SK-MEL-5 (cell line): ENCODE data around the gene FIS1. TPM values are rescaled to one million over a fixed set of nuclear protein-coding genes. Genes with fewer than 3 reads are reported as not detected.
A peak's percentile ranks its signal among the peaks of the same experiment; 100 is the strongest.

Source experiments
- DNase-seq: peaks from one replicate; pipeline ENCODE4 v3.0.0-alpha.2; 2016; ENCODE audit warnings: low read depth, low spot score
- in situ Hi-C: cut with HindIII; loops from 2 replicates; pipeline ENCODE4 v1.10.0; 2016; ENCODE audit warnings: low sequenced_read_pairs, high pct_unique_total_duplicates, low pct_unique_long_range_greater_than_20kb
- total RNA-seq: library from RNA; depleted of rRNA; stranded (reverse); fragments of >200 nt; shearing (Covaris generic); gene quantifications from 2 replicates; pipeline ENCODE4 v1.2.3, GENCODE V29; 2014

FIS1 gene
- total RNA-seq, 1 experiment from 2014 or later, result 252 TPM

DNA sequence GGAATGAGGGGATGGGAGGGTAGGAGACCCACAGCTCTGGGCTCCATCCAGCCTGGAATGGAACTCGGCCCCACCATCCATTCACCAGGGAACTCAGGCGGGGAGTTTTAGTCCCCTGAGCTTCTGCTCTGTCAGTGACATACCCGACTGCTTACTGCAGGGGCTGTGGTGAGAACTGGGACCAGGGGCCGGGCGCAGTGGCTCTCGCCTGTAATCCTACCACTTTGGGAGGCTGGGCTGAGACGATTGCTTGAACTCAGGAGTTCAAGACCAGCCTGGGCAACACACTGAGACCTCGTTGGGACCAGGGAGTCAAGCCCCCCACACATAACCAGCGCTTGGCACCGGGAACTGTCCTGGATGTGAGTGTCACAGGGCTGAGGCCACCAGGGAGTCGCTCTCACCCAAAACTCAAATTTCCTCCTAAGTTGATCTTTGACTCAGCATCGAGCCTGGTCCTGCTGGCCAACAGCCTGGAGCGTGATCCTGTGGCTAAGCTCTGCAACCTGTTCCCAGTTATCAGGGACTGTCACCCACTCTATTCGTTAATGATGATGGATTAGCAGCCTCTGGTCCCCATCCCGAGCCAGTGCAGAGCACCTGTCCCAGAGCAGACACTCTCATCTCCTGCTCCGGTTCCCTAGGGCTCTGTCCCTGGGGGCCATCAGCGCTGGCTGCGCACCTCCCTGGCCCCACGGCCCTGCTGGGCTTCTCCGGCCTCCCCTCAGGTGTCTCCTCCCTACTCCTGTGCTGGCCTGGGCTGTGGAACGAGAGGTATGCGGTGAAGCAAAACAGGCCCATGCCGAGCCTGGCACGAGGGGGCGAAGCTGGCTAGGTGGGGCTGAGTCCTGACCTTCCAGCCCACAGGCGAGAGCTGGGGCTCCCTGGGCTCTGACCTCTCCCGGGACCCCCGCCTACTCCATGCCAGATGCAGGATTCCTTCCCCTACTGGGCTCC is 6.4 kb downstream of the FIS1 start:
- in situ Hi-C loops, result no loop called here
- DNase-seq, result no peak

DNA sequence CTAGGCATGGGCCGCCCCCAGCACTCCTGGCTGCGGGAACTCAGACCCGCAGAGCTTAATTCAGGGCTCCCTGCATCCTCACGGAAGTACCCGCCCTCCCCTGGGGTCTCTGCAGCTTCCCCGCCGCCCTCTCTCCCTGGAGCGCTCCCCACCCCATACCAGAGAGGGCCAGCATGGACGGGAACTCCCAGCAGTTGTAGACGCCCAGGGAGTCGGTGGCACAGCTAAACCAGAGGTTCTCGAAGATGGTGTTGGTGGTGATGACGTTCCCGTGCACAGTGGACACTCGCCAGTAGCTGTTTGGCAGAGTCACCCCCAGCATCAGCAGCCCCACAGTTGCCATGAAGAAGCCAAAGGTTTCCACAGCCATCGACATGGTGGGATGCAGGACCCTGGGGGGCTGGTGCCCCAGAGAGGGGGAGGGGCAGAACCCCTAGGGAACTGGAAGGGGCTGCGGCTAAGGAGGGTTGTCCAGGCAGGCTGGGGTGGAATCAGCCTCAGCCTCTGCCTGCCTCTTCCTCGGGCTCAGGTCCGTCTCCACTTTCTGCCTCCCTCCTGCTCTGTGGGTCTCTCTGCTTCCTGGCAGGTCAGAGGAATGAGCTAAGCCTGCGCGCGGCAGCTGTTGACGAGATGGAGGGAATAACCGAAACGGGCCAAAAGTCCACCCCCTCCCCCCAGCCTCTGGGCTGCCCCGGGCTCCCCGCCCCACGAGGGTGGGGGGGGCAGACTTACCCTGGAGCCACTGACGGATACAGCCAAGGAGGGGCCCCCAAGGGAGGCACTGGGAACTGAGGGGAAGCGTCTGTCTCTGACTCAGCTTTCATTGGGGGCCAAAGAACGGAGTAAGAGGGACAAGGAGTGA is 7.4 kb downstream of the FIS1 start, which contains the start of gene CLDN15:
TSS of gene CLDN15 (minus strand) at position 597 of the 862 bp plus-strand sequence. CDS start at position 376, 221 bp downstream.
- no peak for DNase-seq
- in situ Hi-C loops, result no loop called here

DNA sequence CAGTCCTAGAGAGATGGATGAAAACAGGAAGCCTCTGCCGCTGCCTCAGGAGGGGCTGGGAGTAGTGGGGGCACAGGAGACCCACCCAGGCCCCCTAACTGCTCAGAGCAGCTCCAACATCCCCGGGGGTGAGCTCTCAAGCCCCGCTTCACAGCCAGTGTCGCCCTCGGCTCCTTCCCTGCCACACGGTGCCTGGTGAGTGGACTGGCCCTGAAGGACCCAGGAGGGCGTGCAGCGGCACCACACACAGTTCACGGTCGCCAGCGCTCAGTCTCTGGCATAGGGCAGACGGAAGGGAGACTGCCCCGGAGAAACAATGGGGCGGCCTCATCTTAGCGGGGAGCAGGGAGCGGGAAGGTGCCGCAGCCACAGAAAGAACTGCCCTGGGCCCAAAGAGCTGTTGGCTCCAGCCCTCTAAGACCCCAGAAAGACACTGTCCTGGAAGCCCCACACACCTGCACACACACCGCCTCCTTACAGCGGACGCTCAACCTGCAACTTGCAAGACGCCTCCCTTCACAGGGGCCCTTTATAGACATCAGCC is 8.5 kb downstream of the FIS1 start:
- no peak for DNase-seq
- in situ Hi-C loops, result no loop called here

DNA sequence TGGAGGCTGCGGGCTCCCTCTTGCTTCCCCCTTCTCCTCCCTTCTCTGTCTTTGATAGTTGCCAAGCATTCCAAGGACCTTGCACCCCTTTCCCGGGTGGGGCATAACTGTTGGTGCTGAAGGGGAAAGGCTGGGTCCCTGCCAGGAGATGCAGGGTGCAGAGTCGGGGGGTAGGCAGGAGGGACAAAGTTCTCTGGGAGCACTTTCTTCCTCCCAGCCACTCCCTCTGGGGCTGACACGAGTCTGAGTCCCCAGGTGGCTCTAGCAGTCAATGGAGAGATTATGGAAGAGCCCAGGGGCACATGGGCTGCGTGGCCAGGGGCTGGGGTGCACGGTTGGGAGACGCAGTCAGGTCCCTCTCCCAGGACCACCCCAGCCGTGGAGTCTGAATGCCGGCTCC is 9.4 kb downstream of the FIS1 start:
- no peak for DNase-seq
- in situ Hi-C loops, result no loop called here

DNA sequence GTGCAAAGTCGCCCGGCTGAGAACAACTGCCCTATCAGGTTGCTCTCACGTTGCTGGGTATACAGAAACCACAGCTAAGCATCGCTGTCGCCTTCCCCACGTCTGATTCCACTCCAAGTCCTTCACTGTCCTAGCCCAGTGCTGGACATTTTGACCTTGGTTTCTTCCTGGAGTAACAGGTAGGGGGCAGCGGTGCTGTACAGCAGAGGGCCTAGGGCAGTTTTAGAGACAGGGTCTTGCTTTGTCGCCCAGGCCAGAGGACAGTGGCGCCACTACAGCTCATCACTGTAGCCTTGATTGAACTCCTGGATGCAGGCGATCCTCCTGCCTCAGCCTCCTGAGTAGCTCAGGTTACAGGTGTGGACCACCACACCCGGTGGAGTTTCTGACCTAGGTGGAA is 9.8 kb downstream of the FIS1 start:
- in situ Hi-C loops, result no loop called here
- DNase-seq, result peak; percentile 47

DNA sequence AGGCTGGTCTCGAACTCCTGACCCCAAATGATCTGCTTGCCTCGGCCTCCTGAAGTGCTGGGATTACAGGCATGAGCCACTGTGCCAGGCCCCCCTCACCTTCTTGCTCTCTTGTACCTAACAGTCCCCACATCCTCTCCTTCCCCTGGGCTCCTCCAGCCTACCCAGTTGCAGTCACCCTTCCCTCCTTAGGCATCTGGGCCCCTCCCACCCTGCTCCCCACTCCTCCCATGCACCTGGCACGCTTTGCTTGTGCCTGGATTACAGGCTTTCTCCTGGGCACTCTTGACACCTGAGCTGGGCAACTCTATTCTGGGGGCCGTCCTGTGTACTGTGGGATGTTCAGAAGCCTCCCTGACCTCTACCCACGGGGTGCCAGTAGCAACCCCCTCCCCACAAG is 10.2 kb downstream of the FIS1 start:
- in situ Hi-C loops, result no loop called here
- no peak for DNase-seq

DNA sequence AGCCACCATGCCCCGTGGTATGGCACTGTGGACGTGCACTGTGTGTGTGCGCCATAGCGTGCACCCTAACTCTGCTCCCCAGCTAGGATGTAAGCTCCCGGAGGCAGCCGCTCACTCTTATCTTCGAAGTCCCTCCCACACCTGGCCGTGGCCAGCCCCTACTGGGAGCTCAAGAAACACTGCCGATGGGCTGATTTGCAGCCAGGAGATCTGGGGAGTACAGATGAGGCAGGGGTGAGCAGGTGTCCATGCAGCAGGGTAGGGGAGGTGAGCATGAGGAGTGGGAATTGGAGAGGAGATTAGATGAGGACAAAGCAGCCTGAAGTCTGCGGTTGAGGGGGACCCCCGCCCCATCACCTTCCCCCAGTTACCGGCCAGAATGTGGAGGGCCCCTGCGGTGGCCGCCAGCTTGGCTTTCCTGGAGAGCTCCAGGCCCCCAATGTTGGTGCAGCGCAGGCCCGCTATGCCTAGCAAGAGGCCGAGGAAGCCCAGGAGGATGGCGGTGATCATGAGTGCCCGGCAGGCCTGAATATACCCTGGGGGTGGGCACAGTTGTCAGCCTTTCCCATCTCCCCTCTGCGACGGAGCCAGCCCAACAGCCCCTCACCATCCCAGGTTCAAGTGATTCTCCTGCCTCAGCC is 10.9 kb downstream of the FIS1 start:
- in situ Hi-C loops, result no loop called here
- DNase-seq, result no peak

DNA sequence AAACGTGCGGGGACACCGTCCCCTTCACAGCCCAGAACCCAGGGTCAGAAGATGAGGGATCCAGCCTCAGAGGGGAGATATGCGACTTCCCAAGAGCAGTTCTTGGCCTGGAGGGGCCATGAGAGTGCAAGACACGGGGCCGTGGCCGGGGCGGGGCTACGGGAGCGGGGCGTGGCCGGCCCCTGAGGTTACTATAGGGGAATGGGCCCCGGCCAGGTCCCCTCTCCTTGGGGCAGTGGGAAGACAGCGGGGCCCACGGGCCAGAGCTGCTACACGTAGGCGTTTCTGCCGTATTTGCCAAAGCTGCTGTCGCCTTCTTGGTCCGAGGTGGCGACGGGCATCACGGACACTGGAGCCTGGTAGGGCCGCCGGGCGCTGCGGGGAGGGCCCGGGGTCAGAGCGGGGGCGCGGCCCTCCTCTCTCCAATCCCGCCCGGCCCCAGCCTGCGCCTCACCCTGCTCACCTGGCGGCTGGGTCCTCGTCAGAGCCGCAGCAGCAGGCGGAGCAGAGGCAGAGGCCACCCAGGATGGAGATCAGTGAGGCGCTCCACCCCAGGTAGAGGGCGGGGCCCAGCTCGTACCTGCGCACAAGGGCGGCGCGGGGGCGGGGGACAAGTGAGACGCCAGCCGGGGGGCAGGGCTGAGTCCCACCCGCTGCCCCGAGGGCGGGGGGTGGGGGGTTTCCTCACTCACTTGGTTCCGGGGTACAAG is 12.6 kb downstream of the FIS1 start:
- no peak for DNase-seq
- in situ Hi-C loops, result no loop called here

DNA sequence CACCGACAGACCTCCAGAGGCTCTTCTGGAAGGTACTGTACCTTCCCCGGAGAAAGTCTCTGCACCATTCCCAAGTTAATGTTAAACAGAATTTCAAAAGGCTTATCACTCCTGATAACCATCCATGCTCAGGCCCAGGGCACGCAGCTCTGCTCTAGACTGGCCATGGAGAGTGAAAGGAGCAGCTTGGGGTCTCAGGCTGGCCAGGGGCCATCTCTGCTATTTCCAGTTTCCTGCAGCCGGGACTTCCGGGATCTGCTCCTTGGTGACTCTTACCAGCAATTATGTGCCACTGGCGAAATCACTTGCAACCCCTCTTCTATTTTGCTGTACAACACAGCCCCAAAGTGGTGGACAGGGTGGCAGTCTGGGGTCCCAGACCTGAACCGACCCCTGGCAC is 13.2 kb downstream of the FIS1 start:
- no peak for DNase-seq
- in situ Hi-C loops, result no loop called here

DNA sequence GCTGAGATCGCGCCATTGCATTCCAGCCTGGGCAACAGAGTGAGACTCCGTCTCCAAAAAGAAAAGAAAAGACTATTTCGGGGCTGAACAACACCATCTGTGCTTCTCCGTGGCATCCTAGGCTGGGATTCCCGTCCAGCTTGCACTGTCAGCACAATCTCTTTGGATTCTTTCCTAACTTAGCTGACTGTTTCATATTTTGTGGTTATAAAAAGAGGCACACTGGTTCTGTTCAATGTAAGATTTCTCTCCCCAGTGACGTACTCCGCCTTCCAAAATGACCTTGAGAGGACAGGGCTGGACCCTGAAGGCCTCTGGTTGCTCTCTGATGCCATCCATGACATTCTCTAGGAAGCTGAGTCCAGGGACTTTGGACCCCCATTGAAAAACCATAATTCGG is 18.2 kb downstream of the FIS1 start:
- no peak for DNase-seq
- in situ Hi-C loops, result no loop called here

DNA sequence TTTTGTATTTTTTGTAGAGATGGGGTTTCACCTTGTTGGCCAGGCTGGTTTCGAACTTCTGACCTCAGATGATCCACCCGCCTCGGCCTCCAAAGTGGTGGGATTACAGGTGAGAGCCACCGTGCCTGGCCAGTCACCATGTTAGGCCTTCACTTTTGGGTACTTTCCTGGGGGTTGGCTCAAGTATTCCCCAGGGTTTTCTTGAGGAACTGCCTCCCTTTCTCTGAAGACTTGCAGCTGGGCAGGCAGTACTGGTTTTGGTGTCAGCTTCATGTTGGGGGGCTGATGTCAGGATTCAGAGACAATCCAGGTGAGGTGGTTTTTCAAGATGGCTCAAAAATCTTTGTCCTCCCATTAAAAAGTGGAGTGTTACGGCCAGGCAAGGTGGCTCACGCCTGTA is 19.2 kb downstream of the FIS1 start:
- DNase-seq, result no peak
- in situ Hi-C loops, result no loop called here

DNA sequence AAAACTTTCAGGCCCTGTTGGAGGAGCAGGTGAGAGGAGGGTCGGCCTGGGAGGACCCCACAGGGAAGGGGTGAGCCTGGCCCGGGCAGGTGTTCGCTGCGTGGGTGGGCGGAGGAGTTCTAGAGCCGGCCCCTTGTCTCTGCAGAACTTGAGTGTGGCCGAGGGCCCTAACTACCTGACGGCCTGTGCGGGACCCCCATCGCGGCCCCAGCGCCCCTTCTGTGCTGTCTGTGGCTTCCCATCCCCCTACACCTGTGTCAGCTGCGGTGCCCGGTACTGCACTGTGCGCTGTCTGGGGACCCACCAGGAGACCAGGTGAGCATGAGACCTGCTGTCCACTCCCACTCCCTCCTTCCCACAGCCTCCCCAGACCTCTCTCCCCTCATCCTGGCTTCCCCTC is 21.4 kb downstream of the FIS1 start:
- no peak for DNase-seq
- in situ Hi-C loops, result no loop called here

DNA sequence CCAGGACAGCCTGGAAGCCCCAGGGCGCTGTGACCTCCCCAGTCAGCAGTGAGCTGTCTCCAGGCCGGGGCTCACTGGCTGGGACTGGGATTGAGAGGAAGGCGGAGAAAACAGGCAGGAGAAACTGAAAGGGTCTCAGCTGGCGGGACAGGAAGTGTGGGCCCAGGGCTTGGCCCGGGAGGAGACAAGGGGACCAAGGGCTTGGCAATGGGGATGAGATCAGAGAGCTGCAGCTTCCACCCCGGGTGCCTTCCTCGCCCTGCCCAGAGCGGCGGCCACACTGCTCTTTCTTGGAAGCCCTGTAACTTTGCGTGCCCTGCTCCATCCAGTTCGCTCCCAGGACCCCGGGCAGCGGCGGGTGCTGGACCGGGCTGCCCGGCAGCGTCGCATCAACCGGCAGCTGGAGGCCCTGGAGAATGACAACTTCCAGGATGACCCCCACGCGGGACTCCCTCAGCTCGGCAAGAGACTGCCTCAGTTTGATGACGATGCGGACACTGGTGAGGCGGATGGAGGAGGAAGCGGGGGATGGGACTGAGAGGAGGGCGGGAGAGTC is 22.5 kb downstream of the FIS1 start:
- in situ Hi-C loops, result no loop called here
- no peak for DNase-seq

DNA sequence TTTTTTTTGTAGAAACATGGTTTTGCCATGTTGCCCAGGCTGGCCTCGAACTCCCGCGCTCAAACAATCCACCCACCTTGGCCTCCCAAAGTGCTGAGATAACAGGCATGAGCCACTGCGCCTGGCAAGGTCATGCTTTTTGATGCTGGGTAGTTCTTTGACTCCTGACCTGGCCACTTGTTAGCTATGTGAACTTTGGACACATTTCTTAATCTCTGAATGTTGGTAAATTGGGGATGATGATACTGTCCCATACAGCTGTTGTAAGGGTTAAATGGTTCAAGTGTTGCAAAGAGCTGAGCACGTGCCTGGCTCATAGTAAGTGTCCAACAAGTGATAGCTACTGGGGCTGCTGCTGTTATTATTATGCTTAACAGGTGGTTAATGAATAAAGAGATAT is 24.6 kb downstream of the FIS1 start:
- in situ Hi-C loops, result no loop called here
- no peak for DNase-seq

DNA sequence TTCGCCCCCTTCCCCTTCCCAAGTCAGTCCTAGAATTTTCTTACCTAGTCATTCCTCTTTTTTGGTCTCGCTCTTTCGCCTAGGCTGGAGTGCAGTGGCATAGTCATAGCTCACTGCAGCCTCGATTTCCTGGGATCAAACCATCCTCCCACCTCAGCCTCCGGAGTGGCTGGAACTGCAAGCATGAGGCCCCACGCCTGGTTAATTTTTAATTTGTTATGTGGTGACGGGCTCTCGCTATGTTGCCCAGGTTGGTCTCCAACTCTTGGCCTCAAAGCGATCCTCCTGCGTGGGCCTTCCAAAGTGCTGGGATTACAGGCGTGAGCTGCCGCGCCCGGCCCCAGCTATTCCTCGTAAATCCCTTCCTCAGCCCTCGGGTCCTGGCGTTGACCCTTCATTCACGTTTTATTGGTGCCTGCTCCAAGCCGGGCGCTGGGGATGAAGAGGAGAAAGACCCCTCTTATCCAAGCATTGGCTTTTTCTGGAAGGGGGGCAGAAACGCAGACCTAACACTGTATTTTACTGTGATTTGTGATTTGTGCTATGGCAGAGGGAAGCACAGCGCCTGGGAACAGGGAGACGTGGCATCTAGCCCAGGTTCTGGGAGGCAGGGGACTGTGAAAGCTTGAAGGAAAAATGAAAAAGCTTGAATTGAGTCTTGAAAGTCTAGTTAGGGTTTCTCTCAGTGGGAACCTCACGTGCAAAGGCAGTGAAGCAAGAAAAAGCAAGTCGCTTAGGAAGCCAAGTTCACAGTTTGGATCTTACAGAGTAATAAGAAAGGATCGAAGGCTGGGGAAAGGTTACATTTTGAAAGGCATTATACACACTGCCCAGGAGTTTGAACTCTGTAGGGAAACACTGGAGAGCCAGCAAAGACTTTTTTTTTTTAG is 26.4 kb downstream of the FIS1 start:
- in situ Hi-C loops, result no loop called here
- DNase-seq, result no peak
